HG02678 (cell line): Measurements from ENCODE around the gene CBLN3.
A peak's percentile ranks its signal among the peaks of the same experiment; 100 is the strongest.
"Not testable (repeated sequence)": the region's sequence is repeated elsewhere in the genome, so short reads cannot be mapped to it uniquely, and the experiment has no call there.

Experiments
- ATAC-seq: cut with Tn5 transposase; IDR thresholded peaks from one replicate; pipeline ENCODE4 v1.9.1; 2021; ENCODE audit warnings: mild to moderate bottlenecking, moderate library complexity; ENCODE audit not compliant: unreplicated experiment

CBLN3 gene

DNA sequence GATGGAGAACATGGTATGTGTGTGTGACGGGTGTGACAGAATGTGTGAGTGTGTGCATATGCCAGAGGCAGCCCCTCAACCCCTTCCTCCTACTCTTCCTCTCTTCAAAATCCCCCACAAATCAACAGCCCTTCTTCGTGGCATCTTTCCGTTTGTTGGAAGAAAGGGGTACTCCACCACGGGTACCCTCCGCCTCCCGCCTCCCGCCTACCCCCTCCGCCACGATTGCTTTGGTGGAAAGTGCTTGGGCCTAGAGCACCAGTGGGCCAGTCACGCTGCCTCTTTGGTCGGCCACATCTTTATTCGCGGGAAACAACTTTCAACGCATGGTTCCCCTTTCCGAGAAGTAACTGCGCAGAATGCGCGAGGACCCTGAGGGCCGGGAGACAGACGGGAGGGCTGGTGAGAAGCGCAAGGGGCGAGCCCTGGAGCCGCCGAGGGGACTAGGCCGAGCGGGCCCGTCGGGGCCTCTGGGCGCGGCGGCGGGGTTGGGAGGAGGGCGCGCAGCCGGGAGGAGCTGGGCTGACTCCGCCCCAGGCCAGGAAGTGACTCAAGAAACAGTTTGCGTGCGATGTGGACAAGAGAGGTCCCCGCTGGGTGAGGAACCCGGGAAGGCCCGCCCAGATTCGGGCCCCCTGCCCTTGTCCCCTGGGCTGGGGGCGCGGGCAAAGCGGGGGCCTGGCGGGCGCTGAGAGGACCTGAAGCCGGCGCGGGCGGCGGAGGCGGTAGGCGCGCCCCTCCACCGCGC, at the start of gene CBLN3, which contains the start of gene KHNYN:
Gene CBLN3, minus strand, starts transcription at position 274 of the 748 bp plus-strand sequence. CDS start 614 bp downstream, outside the sequence.
Gene KHNYN, plus strand, starts transcription at position 560 of the 748 bp plus-strand sequence. CDS start 777 bp downstream, outside the sequence.
- ATAC-seq: peak; percentile 85

DNA sequence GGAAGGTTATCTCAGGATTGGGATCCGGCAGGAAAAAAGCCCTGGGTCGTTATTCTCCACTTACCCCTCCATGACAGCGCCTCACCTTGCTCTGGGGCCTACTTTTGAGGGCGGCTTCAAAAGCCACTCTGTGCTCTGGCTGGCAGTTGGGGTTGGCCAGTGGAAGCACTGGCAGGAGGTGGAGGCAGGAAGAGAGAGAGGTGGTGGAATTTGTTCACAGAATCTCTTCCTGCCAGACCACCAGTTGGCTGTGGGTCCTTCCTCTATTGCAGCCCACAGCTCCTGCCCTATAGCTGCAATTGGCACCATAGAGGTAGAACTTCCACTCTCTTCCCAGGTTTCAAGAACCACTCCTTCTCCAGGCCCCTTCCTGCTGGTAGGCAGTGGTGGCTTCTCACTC, 45.8 kb upstream of the CBLN3 start:
- no peak for ATAC-seq

DNA sequence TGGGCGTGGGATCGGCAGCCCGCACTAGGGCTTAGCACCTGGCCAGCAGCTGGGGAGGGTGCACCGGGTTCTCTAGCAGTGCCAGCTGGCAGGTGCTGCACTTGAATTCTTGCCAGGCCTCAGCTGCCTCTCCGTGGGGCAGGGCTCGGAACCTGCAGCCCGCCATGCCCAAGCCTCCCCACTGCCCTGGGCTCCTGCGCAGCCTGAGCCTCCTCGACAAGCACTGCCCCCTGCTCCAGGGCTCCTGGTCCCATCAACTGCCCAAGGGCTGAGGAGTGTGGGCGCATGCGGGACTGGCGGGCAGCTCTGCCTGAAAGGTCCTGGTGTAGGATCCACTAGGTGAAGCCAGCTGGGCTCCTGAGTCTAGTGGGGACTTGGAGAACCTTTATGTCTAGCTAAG, 43.7 kb upstream of the CBLN3 start:
- ATAC-seq: no peak

DNA sequence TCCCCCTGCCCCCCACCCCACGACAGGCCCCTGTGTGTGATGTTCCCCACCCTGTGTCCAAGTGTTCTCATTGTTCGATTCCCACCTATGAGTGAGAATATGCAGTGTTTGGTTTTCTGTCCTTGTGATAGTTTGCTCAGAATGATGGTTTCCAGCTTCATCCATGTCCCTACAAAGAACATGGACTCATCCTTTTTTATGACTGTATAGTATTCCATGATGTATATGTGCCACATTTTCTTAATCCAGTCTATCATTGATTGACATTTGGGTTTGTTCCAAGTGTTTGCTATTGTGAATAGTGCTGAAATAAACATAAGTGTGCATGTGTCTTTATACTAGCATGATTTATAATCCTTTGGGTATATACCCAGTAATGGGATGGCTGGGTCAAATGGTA, 41.0 kb upstream of the CBLN3 start:
- ATAC-seq: not testable (repeated sequence)

DNA sequence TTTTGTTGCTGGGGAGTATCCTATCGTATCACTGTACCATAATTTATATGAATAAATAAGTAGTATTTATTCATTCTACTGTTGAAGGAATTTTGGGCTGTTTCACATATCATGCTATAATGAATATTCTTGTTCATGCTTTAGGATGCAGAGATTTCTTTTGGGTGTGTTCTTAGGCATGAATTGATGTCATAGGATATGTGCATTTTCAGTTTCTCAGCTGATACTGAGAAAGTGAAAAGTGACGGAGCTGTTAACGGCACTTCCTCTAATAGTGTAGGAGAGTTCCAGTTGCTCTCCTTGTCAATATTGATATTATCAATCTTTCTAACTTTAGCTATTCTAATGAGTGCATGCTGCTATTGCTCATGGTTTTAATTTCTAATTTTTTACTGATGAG, 36.3 kb upstream of the CBLN3 start:
- ATAC-seq: no peak

DNA sequence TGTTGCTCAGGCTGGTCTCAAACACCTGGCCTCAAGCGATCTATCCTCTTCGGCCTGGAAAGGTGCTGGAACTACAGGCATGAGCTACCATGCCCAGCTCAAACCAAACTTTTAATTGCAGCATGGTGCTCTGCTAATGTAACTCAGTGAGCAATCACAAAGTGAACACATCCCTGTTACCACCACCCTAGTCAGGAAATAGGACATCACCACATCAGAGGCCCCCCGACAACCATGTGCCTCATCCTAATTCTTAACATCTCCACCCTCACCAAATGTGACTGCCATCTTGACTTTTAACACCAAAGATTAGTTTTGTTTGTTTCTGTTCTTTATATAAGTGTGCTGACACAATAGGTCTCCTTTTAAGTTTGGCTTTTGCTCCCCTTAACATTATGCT, 35.9 kb upstream of the CBLN3 start:
- ATAC-seq: no peak

DNA sequence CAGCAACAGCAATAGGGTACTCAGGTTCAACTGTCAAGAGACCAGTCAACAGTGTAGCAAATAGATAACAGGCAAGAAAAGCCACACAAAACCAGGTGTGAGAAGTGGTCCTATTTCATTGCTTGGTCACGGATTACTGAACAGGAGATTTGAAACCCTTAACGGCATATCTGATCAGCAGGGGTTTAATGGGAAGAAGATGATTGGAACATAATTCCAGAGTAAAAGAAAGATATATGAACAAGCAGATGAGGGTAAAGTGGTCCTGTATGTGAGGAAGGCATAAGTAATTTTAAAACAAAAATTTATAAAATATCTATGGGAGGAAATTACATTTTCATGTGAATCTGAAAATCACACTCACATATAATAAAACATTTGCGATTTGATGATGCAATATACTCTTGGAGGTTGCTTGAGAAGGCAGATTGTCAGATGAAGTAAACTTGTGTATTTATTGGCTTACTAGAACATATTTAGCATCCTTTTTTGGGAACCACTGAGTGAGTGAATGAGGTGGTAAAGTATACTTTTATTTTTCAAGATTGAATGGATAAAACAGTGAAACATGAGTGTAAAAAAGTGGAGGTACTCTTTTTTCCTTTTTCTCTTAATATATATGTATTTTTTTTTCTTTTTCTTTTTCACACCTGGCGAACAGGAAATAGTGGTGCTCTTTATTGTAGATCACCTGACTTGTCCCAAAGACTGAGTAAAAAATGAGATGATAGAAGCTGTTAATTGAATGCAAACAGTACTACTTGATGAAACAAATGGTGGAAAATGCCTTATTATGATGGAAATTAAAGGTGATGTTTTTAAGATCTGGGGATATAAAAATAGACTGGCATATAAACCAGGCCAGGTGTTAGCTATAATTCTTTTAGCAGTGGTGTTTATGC, 34.7 kb upstream of the CBLN3 start:
- no peak for ATAC-seq

DNA sequence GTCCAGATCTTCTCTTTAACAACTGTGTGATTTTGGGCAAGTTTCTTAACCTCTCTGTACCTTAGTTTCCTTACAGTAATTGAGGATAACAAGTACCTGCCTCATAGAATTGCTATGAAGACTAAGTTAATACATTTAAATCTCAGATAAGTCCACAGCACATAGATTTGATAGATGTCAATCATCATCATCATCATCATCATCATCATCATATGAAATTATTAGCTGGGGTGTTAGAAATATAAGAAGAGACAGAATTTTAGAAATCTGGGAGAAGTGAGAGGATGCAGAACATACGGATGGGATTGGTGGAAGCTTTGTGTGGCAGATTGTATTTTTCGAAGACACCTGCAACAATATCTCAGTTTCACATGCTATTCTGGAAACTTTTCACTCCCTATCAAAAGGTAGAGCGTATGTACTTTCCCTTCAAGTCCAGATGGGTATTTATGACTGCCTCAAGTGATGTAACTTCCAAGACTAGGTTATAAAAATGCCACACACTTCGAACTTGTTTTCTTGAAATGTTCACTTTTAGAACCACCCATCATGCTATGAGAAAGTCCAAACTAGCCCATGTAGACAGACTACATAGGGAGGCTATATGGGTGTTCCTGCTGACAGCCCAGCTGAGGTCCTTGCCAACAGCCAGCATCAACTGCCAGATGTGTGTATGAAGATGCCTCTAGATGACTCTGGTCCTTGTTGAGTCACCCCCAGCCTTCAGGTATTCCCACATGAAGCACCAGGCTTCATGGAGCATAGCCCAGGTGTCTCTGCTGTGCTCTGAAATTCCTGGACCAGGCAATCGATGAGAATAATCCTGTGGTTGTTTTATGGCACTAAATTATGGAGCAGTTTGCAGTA, 33.8 kb upstream of the CBLN3 start:
- no peak for ATAC-seq

DNA sequence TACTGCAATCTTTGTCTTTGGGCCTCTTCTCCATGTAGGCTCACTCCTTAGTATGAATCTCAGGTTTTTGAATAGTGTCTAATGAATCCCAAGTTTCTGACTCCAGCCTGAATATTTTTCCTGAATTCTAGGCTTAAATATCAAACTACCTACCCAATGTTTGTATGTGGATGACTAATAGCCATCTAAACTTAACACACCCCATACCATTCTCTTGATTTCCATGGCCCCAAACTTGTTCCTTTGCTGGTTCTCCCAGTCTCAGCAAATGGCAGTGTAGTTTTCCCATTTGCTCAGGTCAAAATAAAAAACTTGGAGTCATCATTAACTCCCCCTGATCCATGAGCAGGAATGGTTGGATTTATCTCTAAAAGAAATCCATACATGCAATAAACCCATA, 31.9 kb upstream of the CBLN3 start:
- ATAC-seq: no peak

DNA sequence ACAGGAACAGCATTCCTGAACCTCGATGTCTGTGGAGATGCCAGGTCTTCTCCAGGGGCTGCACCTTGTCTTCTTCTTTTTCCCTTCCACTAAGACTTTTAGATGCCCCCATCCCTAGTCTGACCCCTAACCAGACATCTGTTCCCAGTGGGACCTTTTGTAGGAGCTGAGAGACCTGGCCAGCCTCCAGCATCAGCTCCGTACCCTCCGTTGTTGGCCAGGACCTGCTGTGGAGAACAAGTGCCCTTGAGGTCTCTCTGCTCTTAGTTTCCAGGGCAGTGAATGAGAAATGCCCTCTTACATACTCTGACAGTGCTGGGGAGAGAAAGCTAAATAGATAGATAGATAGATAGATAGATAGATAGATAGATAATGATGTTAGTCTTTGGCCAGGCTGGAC, 29.9 kb upstream of the CBLN3 start:
- no peak for ATAC-seq

DNA sequence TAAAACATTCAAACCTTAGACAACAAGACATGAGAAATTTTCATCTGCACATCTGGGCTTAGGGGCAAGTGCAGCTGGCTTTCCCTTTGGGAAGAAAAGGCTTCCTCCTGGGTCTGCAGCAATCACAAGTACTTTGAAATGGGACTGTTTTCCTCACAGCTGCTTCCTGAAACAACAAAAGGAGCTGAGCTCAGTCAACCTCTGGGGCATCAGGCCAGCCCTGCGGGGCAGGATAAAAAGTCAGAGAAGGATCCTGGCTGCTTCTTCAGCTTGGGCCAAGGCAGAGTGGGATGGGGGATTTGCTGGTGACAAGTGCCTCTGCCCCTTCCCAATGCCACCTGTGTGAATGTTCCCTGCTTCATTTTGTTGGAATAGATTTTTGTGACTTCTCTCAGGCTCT, 29.3 kb upstream of the CBLN3 start:
- ATAC-seq: no peak

DNA sequence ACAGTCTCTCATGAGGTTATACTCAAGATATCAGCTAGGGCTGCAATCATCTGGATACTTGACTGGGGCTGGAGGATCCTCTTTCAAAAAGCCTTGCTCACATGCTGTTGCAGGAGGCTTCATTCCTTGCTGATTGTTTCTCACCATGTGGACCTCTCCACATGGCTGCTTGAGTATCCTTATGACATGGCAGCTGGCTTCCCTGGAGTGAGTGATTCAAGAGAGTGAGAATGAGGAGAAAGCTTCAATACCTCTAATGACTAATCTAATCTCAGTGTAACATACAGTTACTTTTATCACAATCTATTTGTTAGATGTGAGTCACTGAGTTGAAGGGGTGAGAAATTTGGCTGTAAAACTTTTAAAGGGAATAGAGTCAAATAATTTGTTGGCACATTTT, 27.5 kb upstream of the CBLN3 start:
- ATAC-seq: no peak

DNA sequence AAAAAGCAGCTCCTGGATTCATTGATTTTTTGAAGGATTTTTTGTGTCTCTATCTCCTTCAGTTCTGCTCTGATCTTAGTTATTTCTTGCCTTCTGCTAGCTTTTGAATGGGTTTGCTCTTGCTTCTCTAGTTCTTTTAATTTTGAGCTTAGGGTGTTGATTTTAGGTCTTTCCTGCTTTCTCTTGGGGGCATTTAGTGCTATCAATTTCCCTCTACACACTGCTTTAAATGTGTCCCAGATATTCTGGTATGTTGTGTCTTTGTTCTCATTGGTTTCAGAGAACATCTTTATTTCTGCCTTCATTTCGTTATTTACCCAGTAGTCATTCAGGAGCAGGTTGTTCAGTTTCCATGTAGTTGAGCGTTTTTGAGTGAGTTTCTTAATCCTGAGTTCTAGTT, 21.4 kb upstream of the CBLN3 start:
- not testable (repeated sequence) for ATAC-seq

DNA sequence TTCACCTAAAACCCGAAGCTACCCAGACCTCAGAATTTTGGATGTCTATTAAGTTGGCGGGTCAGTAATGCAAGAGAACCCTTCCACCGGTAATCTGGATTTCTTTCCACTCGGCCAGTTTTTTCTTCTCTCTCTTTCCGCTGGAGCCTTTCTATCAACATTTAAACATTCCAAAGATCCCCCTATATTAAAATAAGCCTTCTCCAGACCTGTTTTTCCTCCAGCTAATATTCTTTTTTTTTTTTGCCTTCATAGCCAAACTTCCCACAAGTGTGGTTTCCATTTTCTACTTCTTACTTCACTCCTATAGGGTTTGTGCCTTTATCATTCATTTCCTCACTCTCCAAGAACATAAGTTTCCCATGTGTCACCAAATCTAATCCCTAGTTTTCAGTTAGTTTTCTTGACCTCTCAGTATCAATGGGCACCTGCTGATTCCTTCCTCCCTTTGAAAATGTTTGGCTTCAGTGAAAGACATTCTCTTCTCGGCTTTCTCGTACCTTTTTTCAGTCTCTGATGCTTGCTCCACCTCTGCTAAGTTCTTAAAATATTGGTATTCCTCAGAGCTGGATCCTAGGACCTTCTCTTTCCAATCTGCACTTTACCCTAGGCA, 13.7 kb upstream of the CBLN3 start:
- no peak for ATAC-seq

DNA sequence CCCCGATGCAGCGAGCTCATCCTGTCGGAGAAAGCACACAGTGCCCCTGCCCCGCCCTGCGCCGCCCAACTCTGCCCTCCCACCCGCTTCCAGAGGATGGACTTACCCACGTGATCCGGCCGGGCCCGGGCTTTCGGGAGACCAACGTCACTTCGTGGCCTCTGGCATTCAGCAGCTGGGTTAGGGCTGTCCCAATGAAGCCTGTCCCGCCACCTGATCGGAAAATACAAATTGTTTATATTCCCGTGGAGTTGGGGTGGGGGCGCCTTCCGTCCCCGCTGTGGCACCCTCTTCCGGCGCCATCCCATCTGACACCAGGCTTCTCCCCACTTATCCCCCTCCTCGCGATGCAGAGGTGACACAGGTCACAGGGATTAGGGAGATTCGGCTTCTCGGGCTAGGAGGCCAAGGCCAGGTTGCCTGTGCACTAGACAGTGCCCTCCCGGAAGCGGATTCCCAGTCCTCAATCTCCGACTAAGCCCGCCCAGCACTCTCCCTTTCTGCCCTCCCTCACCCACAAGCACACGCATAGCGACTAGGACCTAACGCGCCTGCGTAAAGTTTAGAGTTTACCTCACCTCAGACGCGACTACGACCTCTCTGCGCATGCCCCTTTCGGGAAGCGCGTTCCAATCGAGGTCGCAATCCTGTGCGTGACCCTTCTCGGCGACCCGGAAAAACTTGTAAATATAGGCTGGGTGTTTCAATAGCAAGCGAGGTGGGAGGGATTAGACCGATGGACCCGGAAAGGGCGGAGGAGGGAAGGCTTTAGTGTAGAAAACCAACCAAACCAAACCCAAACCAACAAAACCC, 13.0 kb upstream of the CBLN3 start, which contains the start of gene SDR39U1:
Gene SDR39U1, minus strand, starts transcription at position 537 of the 813 bp plus-strand sequence. Its CDS starts 7 bp downstream, at position 530.
- ATAC-seq: peak; percentile 91

DNA sequence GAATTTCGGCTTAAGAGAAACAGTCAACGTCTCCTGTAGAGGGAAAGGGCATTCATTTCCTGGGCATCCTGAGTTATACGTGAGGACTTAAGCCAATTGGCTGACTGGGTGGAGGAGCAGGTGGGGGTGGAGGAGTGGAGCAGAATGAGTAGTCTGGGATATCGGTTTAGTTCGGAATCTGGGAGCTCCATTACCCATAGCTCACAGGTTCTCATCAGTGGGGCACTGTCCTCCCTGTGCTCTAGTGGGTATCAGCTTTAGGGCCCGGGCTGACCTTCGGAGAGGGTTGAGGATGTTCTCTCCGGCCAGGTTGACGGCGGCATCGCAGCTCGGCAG, 12.4 kb upstream of the CBLN3 start:
- no peak for ATAC-seq

DNA sequence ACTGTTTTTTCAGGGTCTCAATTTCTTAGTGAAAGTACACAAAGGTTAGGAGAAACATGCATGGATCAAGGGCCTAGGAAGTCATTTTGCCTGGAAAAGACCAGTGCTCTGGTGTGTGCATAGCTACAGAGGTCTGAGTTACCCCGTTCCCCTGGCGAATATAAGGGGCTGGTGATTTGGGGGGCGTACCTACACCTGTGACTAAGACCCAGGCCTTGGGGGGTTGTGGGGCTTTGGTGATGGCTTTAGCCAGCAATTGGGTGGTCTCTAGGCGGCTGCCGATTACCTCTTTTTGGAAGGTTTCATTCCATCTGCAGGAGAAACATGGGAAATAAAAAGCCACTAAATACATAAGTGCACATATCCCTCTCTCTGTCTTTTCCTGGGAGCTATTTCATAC, 12.0 kb upstream of the CBLN3 start:
- no peak for ATAC-seq

DNA sequence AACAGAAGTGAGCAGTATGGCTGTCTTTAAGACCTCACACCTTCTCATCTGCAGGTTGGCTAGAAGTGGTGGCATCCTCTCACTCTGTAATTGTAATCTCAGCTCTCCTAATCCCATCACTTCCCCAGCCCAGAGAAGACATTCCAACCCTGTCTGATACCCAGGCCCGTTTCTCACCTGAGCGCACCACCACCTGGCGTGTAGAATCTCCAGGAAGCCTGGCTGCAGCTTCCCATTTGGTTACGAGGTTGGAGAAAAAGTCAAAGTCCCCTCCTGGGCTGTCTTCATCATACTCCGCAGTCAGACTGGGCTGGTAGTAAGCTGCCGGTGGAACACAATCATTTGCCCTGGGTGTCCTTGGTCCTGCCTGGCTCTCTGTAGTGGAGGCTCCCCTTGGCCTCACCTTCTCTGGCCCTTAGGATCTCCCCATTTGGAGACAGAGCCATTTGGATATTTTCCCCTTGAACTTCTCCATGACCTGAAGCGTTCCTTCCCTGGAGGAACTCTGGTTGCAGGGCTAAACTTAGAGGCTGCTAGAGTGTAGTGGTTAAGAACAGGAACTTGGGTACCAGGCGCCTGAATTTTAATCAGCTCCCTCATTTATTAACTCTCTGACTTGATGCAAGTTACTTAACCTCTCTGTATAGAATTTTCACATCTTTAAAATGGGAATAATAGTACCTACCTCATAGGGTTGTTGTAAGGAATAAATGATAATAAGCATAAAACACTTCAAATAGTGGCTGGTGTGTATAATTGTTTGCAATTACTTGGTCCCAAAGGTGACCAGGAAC, 11.3 kb upstream of the CBLN3 start:
- no peak for ATAC-seq
